Stomach (tissue), 4 donors: ENCODE results near the gene GSTO1.
"Not testable (repeated sequence)": the region's sequence is repeated elsewhere in the genome, so short reads cannot be mapped to it uniquely, and the experiment has no call there.

Source experiments
- EP300 ChIP-seq: sonication (generic); formaldehyde crosslinking; IDR thresholded peaks from one replicate; pipeline ENCODE4 v1.6.1; 2017; ENCODE audit warnings: antibody characterized with exemption
- TF ChIP-seq, protein P1 (sequence below), 7 experiments: fragments of 450-650 bp in 4 of 7; fragments of 200-600 bp in 3 of 7; sonication (generic) in 3 of 7; IDR thresholded peaks; one replicate each; pipeline ENCODE4 v1.5.1; 2016 to 2019; ENCODE audit warnings: antibody characterized with exemption in 7 of 7, control low read depth in 2 of 7, mild to moderate bottlenecking in 1 of 7

DNA sequence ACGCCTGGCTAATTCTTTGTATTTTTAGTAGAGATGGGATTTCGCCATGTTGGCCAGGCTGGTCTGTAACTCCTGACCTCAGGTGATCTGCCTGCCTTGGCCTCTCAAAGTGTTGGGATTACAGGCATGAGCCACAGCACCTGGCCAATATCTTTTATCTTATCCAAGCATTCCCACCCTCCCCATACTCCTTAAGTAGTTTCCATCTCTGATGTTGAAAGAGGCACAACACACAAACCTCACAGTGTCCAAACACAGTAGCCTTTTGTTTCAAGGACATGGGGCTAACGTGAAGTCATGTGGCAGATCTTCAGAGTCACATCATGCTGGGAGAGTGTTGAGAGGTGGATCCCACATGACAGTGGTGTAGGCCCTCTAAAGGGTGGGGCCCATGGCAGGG lies 11.7 kb upstream of the GSTO1 start:
- not testable (repeated sequence) for TF ChIP-seq EP300
- TF ChIP-seq, protein P1, sequence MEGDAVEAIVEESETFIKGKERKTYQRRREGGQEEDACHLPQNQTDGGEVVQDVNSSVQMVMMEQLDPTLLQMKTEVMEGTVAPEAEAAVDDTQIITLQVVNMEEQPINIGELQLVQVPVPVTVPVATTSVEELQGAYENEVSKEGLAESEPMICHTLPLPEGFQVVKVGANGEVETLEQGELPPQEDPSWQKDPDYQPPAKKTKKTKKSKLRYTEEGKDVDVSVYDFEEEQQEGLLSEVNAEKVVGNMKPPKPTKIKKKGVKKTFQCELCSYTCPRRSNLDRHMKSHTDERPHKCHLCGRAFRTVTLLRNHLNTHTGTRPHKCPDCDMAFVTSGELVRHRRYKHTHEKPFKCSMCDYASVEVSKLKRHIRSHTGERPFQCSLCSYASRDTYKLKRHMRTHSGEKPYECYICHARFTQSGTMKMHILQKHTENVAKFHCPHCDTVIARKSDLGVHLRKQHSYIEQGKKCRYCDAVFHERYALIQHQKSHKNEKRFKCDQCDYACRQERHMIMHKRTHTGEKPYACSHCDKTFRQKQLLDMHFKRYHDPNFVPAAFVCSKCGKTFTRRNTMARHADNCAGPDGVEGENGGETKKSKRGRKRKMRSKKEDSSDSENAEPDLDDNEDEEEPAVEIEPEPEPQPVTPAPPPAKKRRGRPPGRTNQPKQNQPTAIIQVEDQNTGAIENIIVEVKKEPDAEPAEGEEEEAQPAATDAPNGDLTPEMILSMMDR (IDR thresholded peaks at IDR 0.05) = not testable (repeated sequence)
